ENCODE results near the gene FAT3. TPM values are rescaled to one million over a fixed set of nuclear protein-coding genes. Genes with fewer than 3 reads are reported as not detected.

Gene FAT3
- total and polyA plus RNA-seq, 12 donors: 0.02 to 2.4 (median 0.11) TPM

DNA sequence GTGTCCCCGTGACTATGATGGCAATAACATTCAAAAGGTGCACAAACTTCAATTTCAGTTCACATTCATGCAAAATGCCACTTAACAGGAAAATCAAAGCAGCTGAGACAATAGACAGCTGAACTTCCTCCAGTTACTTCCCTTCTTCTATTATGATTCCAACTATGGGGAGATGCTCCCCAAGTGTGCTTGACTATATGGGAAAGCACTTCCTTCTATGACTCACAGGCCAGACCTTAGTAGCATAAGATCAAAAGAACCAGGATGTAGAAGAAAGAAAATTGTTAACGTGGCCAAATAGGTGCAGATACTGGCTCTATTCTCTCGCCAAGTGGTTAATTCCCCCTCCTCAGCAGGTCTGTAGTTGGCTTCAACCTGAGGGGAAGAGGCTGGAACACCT is 7.8 kb upstream of the FAT3 start:
- peaks cover 0 to 45% (median 23%) of the 10 kb centered on the region in 7 donors for H3K27me3 ChIP-seq
- no peak overlapping the region for H3K4me3 ChIP-seq
- intact Hi-C loops (cut with DNase I): loop anchor here in 5 of 10 donors (10.0 kb wide), 1 partner anchor 668 kb away; no protein-coding TSS in a partner anchor
- no peak overlapping the region for H3K27ac ChIP-seq
- TF ChIP-seq, protein P1, sequence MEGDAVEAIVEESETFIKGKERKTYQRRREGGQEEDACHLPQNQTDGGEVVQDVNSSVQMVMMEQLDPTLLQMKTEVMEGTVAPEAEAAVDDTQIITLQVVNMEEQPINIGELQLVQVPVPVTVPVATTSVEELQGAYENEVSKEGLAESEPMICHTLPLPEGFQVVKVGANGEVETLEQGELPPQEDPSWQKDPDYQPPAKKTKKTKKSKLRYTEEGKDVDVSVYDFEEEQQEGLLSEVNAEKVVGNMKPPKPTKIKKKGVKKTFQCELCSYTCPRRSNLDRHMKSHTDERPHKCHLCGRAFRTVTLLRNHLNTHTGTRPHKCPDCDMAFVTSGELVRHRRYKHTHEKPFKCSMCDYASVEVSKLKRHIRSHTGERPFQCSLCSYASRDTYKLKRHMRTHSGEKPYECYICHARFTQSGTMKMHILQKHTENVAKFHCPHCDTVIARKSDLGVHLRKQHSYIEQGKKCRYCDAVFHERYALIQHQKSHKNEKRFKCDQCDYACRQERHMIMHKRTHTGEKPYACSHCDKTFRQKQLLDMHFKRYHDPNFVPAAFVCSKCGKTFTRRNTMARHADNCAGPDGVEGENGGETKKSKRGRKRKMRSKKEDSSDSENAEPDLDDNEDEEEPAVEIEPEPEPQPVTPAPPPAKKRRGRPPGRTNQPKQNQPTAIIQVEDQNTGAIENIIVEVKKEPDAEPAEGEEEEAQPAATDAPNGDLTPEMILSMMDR (IDR thresholded peaks at IDR 0.05): no peak
- ATAC-seq (no peak), DNase-seq (no peak)
- H3K9me3 ChIP-seq: peaks cover 0 to 5% (median 0%) of the 10 kb centered on the region in 11 donors
- no peaks in the 10 kb centered on the region for H3K36me3 ChIP-seq
- H3K4me1 ChIP-seq: no peaks in the 10 kb centered on the region
- 62 to 70% methylated on average over 3 of the region's 3 CpGs for WGBS, 2 donors

DNA sequence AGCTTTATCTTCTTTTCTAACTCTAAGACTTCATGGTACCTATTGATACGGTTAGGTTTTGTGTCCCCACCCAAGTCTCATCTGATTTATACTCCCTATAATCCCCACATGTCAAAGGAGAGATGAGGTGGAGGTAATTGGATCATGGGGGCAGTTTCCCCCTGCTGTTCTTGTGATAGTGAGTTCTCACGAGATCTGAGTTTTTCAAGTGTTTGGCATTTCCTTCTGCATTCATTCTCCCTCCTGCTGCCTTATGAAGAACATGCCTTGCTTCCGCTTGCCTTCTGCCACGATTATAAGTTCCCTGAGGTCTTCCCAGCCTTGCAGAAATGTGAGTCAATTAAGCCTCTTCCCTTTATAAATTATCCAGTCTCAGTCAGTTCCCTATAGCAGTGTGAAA is 5.1 kb upstream of the FAT3 start:
- H3K9me3 ChIP-seq: peaks cover 0 to 5% (median 0%) of the 10 kb centered on the region in 11 donors
- no peak overlapping the region for H3K27ac ChIP-seq
- ATAC-seq (no peak), DNase-seq (no peak)
- H3K4me3 ChIP-seq: no peak overlapping the region
- H3K27me3 ChIP-seq: peaks cover 0 to 68% (median 50%) of the 10 kb centered on the region in 7 donors
- intact Hi-C loops (cut with DNase I): loop anchor here in 5 of 10 donors (10.0 kb wide), 1 partner anchor 665 kb away; no protein-coding TSS in a partner anchor
- TF ChIP-seq, protein P1 (IDR thresholded peaks at IDR 0.05): no peak
- no peaks in the 10 kb centered on the region for H3K36me3 ChIP-seq
- H3K4me1 ChIP-seq: peaks cover 0 to 7% (median 0%) of the 10 kb centered on the region in 9 donors
- 56 to 62% methylated on average over 4 of the region's 4 CpGs for WGBS, 2 donors

DNA sequence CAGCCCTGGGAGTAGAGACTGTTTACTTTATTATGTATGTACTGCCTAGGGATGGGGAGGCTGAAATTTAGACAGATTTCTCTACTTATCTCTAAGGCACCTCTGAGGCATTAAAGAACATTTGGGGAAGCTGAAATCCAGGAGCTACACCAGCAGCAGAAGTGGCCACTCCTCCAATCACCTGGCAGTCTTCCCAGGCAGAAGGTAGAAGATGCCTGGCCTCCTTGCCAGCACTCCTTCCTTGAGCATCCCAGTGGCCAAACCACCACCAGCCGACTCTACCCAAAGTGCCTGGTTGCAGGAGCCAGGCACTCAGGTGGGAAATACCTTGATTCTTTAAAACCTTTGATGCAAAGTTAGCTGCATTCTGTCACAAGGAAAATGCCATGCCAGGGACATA is 1.9 kb upstream of the FAT3 start:
- Histone ChIP-seq H3K4me1 (peaks cover 0 to 38% (median 23%) of the 10 kb centered on the region in 9 donors), H3K27ac (no peak overlapping the region), H3K9me3 (peaks cover 0 to 5% (median 0%) of the 10 kb centered on the region in 11 donors), H3K4me3 (no peak overlapping the region), H3K36me3 (no peaks in the 10 kb centered on the region), H3K27me3 (peaks cover 0 to 88% (median 74%) of the 10 kb centered on the region in 7 donors)
- DNase-seq: no peak
- 82 to 96% methylated on average over 1 of the region's 1 CpG for WGBS, 2 donors
- ATAC-seq: no peak
- TF ChIP-seq, protein P1 (IDR thresholded peaks at IDR 0.05): no peak
- intact Hi-C loops (cut with DNase I): no loop called here

DNA sequence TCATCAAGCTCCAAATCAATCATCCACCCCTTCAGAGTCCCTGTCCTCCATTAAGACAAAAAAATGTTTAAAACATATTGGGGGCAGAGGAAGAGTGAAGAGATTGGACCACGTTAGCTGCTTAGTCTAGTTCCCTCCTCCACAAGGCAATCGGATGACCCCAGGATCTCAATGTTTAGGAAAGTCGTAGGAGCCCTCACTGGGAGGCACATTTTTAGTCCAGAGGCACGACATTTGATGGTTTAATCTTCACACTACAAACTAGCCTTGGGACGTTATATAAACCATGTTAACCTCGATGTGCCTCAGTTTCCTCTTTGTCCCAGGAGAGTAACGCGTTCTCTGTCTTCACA is 588 bp upstream of the FAT3 start:
- Histone ChIP-seq H3K4me3 (peak overlapping the region in 7 of 10 donors; percentile 21 to 55 (median 51)), H3K27ac (no peak overlapping the region), H3K4me1 (peaks cover 0 to 38% (median 23%) of the 10 kb centered on the region in 9 donors), H3K36me3 (no peaks in the 10 kb centered on the region), H3K9me3 (peaks cover 0 to 5% (median 0%) of the 10 kb centered on the region in 11 donors), H3K27me3 (peaks cover 0 to 94% (median 85%) of the 10 kb centered on the region in 7 donors)
- DNase-seq (no peak), ATAC-seq (no peak)
- intact Hi-C loops (cut with DNase I): no loop called here
- 1 to 2% methylated on average over 8 of the region's 8 CpGs for WGBS, 2 donors
- TF ChIP-seq, protein P1 (IDR thresholded peaks at IDR 0.05): no peak

All from heart right ventricle (tissue), 16 donors.